Common myeloid progenitor, CD34-positive (primary cell): ENCODE measurements around the gene PLCD1.

Experiments used
- CTCF ChIA-PET: fragments of 350-600 bp; sonication (Branson Sonifier 250); formaldehyde crosslinking; loops from one replicate; lab custom pipeline; 2021; ENCODE audit warnings: antibody characterized with exemption; lab: Charles Lee
- POLR2A ChIA-PET: fragments of 350-600 bp; sonication (Branson Sonifier 250); formaldehyde crosslinking; loops from one replicate; lab custom pipeline; 2021; ENCODE audit warnings: antibody characterized with exemption; lab: Charles Lee
- DNase-seq, 3 donors: peaks; one replicate each; pipeline versions ENCODE4 v3.0.0 to v3.0.0-alpha.2; 2013
- H3K27ac ChIP-seq, 2 experiments: 1 replicate in 1 of 2; 2 replicates in 1 of 2; pipeline ENCODE4 v1.7.0; 2013; ENCODE audit warnings: inconsistent platforms in 2 of 2, low read length in 2 of 2, mild to moderate bottlenecking in 2 of 2, low read depth in 1 of 2, moderate library complexity in 1 of 2; ENCODE audit not compliant: severe bottlenecking in 2 of 2, insufficient read depth in 1 of 2, poor library complexity in 1 of 2
- H3K27me3 ChIP-seq, 5 experiments: replicated peaks in 2 of 5; 1 replicate in 3 of 5; 2 replicates in 2 of 5; pipeline versions ENCODE4 v1.6.1 to v1.7.0; 2013; ENCODE audit warnings: low read length in 4 of 5, mild to moderate bottlenecking in 2 of 5, moderate library complexity in 2 of 5, inconsistent platforms in 1 of 5; ENCODE audit not compliant: insufficient read depth in 5 of 5, control insufficient read depth in 4 of 5
- H3K36me3 ChIP-seq, 4 experiments: 1 replicate in 2 of 4; 2 replicates in 2 of 4; pipeline versions ENCODE4 v1.6.1 to v1.7.0; 2013; ENCODE audit warnings: low read length in 3 of 4, control low read depth in 1 of 4, mild to moderate bottlenecking in 1 of 4; ENCODE audit not compliant: control insufficient read depth in 4 of 4, insufficient read depth in 4 of 4
- H3K4me1 ChIP-seq, 4 experiments: 1 replicate in 3 of 4; 2 replicates in 1 of 4; pipeline versions ENCODE4 v1.6.1 to v1.7.1; 2013; ENCODE audit warnings: low read length in 3 of 4, mild to moderate bottlenecking in 3 of 4, control low read depth in 1 of 4, inconsistent platforms in 1 of 4, moderate library complexity in 1 of 4; ENCODE audit not compliant: control insufficient read depth in 4 of 4, insufficient read depth in 4 of 4; ENCODE audit errors: control extremely low read depth in 1 of 4
- H3K4me3 ChIP-seq, 7 experiments: 1 replicate in 4 of 7; 2 replicates in 3 of 7; pipeline versions ENCODE4 v1.5.1 to v1.7.0; 2013; ENCODE audit warnings: mild to moderate bottlenecking in 7 of 7, low read length in 6 of 7, moderate library complexity in 6 of 7, inconsistent platforms in 2 of 7, low read depth in 2 of 7, control low read depth in 1 of 7; ENCODE audit not compliant: insufficient read depth in 4 of 7, control insufficient read depth in 1 of 7; ENCODE audit errors: extremely low read depth in 1 of 7
- H3K9me3 ChIP-seq, 5 experiments: 1 replicate in 4 of 5; 2 replicates in 1 of 5; pipeline versions ENCODE4 v1.6.1 to v1.7.1; 2013; ENCODE audit warnings: low read length in 4 of 5, mild to moderate bottlenecking in 2 of 5, inconsistent platforms in 1 of 5, low read depth in 1 of 5, moderate library complexity in 1 of 5; ENCODE audit not compliant: control insufficient read depth in 4 of 5, insufficient read depth in 2 of 5; ENCODE audit errors: control extremely low read depth in 1 of 5
- WGBS: methylation state at CpG from one replicate; pipeline ENCODE4 v1.1.5; 2013; ENCODE audit not compliant: insufficient coverage; 5-methylcytosine and 5-hydroxymethylcytosine counted together

Gene PLCD1

GRCh38 chr3:37992271-37993066 lies 37.0 kb downstream of the PLCD1 start:
- Histone ChIP-seq H3K27me3 (no peaks in the 10 kb centered on the region), H3K4me1 (peaks cover 0 to 31% (median 17%) of the 10 kb centered on the region in 4 experiments), H3K9me3 (no peaks in the 10 kb centered on the region), H3K4me3 (no peak overlapping the region), H3K36me3 (peaks cover 3 to 17% (median 12%) of the 10 kb centered on the region in 4 experiments), H3K27ac (no peak overlapping the region)
- WGBS: 100% methylated on average over 8 of the region's 9 CpGs
- CTCF ChIA-PET: interaction anchor here (1.1 to 2.8 kb wide), 2 partner anchors 10 to 18 kb away, joined by 3 to 9 read pairs; no protein-coding TSS in a partner anchor
- POLR2A ChIA-PET: interaction anchor here (0.6 kb wide), 1 partner anchor 975 kb away, joined by 4 read pairs; no protein-coding TSS in a partner anchor
- DNase-seq: no peak

- peaks cover 0 to 33% (median 18%) of the 10 kb centered on the region in 4 experiments for H3K4me1 ChIP-seq
- DNase-seq: no peak
- CTCF ChIA-PET: interaction anchor here (1.1 to 2.8 kb wide), 2 partner anchors 10 to 17 kb away, joined by 3 to 9 read pairs; no protein-coding TSS in a partner anchor
- no peaks in the 10 kb centered on the region for H3K9me3 ChIP-seq
- 96% methylated on average over 6 of the region's 7 CpGs for WGBS
- H3K36me3 ChIP-seq: peaks cover 3 to 12% (median 11%) of the 10 kb centered on the region in 4 experiments
- no peak overlapping the region for H3K4me3 ChIP-seq
- POLR2A ChIA-PET: interaction anchor here (0.6 kb wide), 1 partner anchor 974 kb away, joined by 4 read pairs; no protein-coding TSS in a partner anchor
- no peaks in the 10 kb centered on the region for H3K27me3 ChIP-seq
- H3K27ac ChIP-seq: no peak overlapping the region
Observed at GRCh38 chr3:37991823-37992222, 37.6 kb downstream of the PLCD1 start.

GRCh38 chr3:37991109-37991508 lies 38.3 kb downstream of the PLCD1 start:
- H3K27ac ChIP-seq: no peak overlapping the region
- DNase-seq: no peak
- peaks cover 2 to 9% (median 8%) of the 10 kb centered on the region in 4 experiments for H3K36me3 ChIP-seq
- H3K27me3 ChIP-seq: no peaks in the 10 kb centered on the region
- no peaks in the 10 kb centered on the region for H3K9me3 ChIP-seq
- WGBS: 73% methylated on average over 5 of the region's 6 CpGs
- POLR2A ChIA-PET: no interaction called here
- CTCF ChIA-PET: no interaction called here
- H3K4me3 ChIP-seq: no peak overlapping the region
- H3K4me1 ChIP-seq: peaks cover 0 to 36% (median 20%) of the 10 kb centered on the region in 4 experiments

GRCh38 chr3:37990527-37990926 lies 38.9 kb downstream of the PLCD1 start, which contains the start of gene VILL:
TSS of gene VILL (plus strand) at chr3:37990786. CDS start at chr3:37993673, 2,887 bp downstream.
- DNase-seq: no peak
- no peak within 1 kb of the TSS for H3K27ac ChIP-seq
- 99% methylated on average over 8 of the region's 10 CpGs for WGBS
- H3K36me3 ChIP-seq: peaks cover 0 to 3% (median 2%) of the 10 kb centered on the region in 4 experiments
- H3K4me3 ChIP-seq: no peak within 1 kb of the TSS
- ChIA-PET CTCF (interaction anchor here (1.0 to 1.3 kb wide), 2 partner anchors 10 to 13 kb away, joined by 3 to 4 read pairs; no protein-coding TSS in a partner anchor), POLR2A (no interaction called here)
- H3K27me3 ChIP-seq: no peaks in the 10 kb centered on the region
- peaks cover 0 to 34% (median 19%) of the 10 kb centered on the region in 4 experiments for H3K4me1 ChIP-seq
- H3K9me3 ChIP-seq: no peaks in the 10 kb centered on the region

- Histone ChIP-seq H3K36me3 (peaks cover 0 to under 1% (median 0%) of the 10 kb centered on the region in 4 experiments), H3K4me1 (peaks cover 0 to 28% (median 16%) of the 10 kb centered on the region in 4 experiments), H3K4me3 (no peak overlapping the region), H3K27ac (no peak overlapping the region), H3K9me3 (no peaks in the 10 kb centered on the region), H3K27me3 (no peaks in the 10 kb centered on the region)
- DNase-seq: no peak
- POLR2A ChIA-PET: no interaction called here
- 96% methylated on average over 3 of the region's 7 CpGs for WGBS
- CTCF ChIA-PET: interaction anchor here (1.0 to 1.3 kb wide), 2 partner anchors 9 to 14 kb away, joined by 3 to 4 read pairs; no protein-coding TSS in a partner anchor
Observed at GRCh38 chr3:37989821-37990480, 39.5 kb downstream of the PLCD1 start.

GRCh38 chr3:37988931-37989525 lies 40.4 kb downstream of the PLCD1 start:
- H3K9me3 ChIP-seq: no peaks in the 10 kb centered on the region
- WGBS: 95% methylated on average over 14 of the region's 15 CpGs
- peaks cover 0 to 19% (median 11%) of the 10 kb centered on the region in 4 experiments for H3K4me1 ChIP-seq
- ChIA-PET CTCF (interaction anchor here (1.7 kb wide), 1 partner anchor 8 kb away, joined by 6 read pairs; no protein-coding TSS in a partner anchor), POLR2A (no interaction called here)
- no peak overlapping the region for H3K27ac ChIP-seq
- no peak overlapping the region for H3K4me3 ChIP-seq
- no peaks in the 10 kb centered on the region for H3K27me3 ChIP-seq
- peaks cover 0 to 8% (median 3%) of the 10 kb centered on the region in 4 experiments for H3K36me3 ChIP-seq
- no peak for DNase-seq
